Cardiac muscle cell (in vitro differentiated cells and primary cell): ENCODE measurements around the gene RALGAPB. TPM values are rescaled to one million over a fixed set of nuclear protein-coding genes. Genes with fewer than 3 reads are reported as not detected.

Experiments used
- DNase-seq, 2 donors: peaks; one replicate each; pipeline versions ENCODE4 v3.0.0 to v3.0.0-alpha.2; 2010 to 2017; ENCODE audit warnings: low read depth in 1 of 2, low spot score in 1 of 2
- H3K27ac ChIP-seq: fragments of 200-600 bp; sonication (generic); 2 replicates; pipeline ENCODE4 v1.5.1; 2016
- H3K27me3 ChIP-seq: fragments of 200-600 bp; sonication (generic); 2 replicates; pipeline ENCODE4 v1.6.0; 2016; ENCODE audit warnings: control low read depth
- H3K36me3 ChIP-seq: fragments of 200-600 bp; sonication (generic); 2 replicates; pipeline ENCODE4 v1.5.1; 2016; ENCODE audit warnings: control low read depth
- H3K4me1 ChIP-seq: fragments of 200-600 bp; sonication (generic); 2 replicates; pipeline ENCODE4 v1.8.1; 2017; ENCODE audit warnings: low read depth, mild to moderate bottlenecking, mixed run types
- H3K4me3 ChIP-seq: fragments of 200-600 bp; sonication (generic); 2 replicates; pipeline ENCODE4 v1.5.1; 2016; ENCODE audit warnings: mild to moderate bottlenecking
- H3K9me3 ChIP-seq: fragments of 200-600 bp; sonication (generic); 2 replicates; pipeline ENCODE4 v1.5.1; 2017; ENCODE audit warnings: low read depth, mild to moderate bottlenecking, control low read depth
- CTCF ChIP-seq: IDR thresholded peaks from 2 replicates; pipeline ENCODE4 v1.5.1; 2012; ENCODE audit warnings: low read depth, mild to moderate bottlenecking, low read length
- polyA plus RNA-seq: library from polyadenylated mRNA; unstranded; fragments of >200 nt; fragmentation: Nextera tagmentation; extraction: Ambion mirVana; gene quantifications from 2 replicates; pipeline ENCODE4 v1.2.1, GENCODE V29; 2016
- total RNA-seq: library from RNA; depleted of rRNA; stranded (reverse); fragments of >200 nt; gene quantifications from 2 replicates; pipeline ENCODE4 v1.2.3, GENCODE V29; 2016

RALGAPB gene
- total and polyA plus RNA-seq, 2 experiments from 2014 or later: 10.3 to 20.3 TPM

GRCh38 chr20:38585404-38586180 is 112.9 kb downstream of the RALGAPB start:
- Histone ChIP-seq H3K36me3 (no peaks in the 10 kb centered on the region), H3K4me3 (no peak overlapping the region), H3K4me1 (peaks cover 10% of the 10 kb centered on the region), H3K27ac (no peak overlapping the region), H3K9me3 (no peaks in the 10 kb centered on the region), H3K27me3 (no peaks in the 10 kb centered on the region)
- no peak for DNase-seq
- TF ChIP-seq CTCF: no peak

GRCh38 chr20:38586181-38586525 is 113.5 kb downstream of the RALGAPB start:
- H3K27ac ChIP-seq: no peak overlapping the region
- H3K27me3 ChIP-seq: no peaks in the 10 kb centered on the region
- peaks cover 6% of the 10 kb centered on the region for H3K4me1 ChIP-seq
- no peak for DNase-seq
- no peaks in the 10 kb centered on the region for H3K9me3 ChIP-seq
- H3K4me3 ChIP-seq: no peak overlapping the region
- no peaks in the 10 kb centered on the region for H3K36me3 ChIP-seq
- TF ChIP-seq CTCF: no peak

GRCh38 chr20:38588303-38588702 is 115.7 kb downstream of the RALGAPB start:
- no peaks in the 10 kb centered on the region for H3K27me3 ChIP-seq
- no peak overlapping the region for H3K27ac ChIP-seq
- no peaks in the 10 kb centered on the region for H3K36me3 ChIP-seq
- no peak for DNase-seq
- H3K9me3 ChIP-seq: no peaks in the 10 kb centered on the region
- H3K4me1 ChIP-seq: no peaks in the 10 kb centered on the region
- no peak for TF ChIP-seq CTCF
- no peak overlapping the region for H3K4me3 ChIP-seq

DNA sequence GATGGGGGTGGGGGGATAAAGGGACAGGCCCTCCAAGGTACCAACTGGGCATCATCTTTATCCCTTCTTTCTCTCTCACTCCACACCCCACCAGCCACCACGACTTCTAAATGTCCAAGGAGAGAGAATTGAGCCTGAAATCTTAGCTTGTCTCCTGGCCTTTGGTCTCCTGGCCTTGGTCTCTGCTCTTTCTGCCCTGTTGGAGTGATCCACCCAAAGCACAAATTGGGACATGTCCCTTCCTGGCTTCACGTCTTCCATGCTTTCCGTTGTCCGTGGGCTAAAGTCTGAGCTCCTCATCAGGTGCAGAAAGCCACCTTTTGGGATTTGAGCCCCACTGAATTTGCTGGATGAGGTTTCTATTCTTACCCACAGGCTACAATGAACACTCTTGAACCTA is 116.7 kb downstream of the RALGAPB start:
- H3K4me3 ChIP-seq: no peak overlapping the region
- no peaks in the 10 kb centered on the region for H3K27me3 ChIP-seq
- no peak overlapping the region for H3K27ac ChIP-seq
- H3K9me3 ChIP-seq: no peaks in the 10 kb centered on the region
- no peaks in the 10 kb centered on the region for H3K36me3 ChIP-seq
- no peak for DNase-seq
- H3K4me1 ChIP-seq: no peaks in the 10 kb centered on the region
- TF ChIP-seq CTCF: no peak

- H3K4me1 ChIP-seq: no peaks in the 10 kb centered on the region
- no peak for DNase-seq
- no peaks in the 10 kb centered on the region for H3K36me3 ChIP-seq
- no peak overlapping the region for H3K27ac ChIP-seq
- H3K27me3 ChIP-seq: no peaks in the 10 kb centered on the region
- no peak for TF ChIP-seq CTCF
- H3K4me3 ChIP-seq: no peak overlapping the region
- H3K9me3 ChIP-seq: no peaks in the 10 kb centered on the region
Observed at GRCh38 chr20:38589967-38590675, 117.5 kb downstream of the RALGAPB start.
